Measurements from ENCODE around the gene MOCOS. TPM values are rescaled to one million over a fixed set of nuclear protein-coding genes. Genes with fewer than 3 reads are reported as not detected.
A peak's percentile ranks its signal among the peaks of the same experiment; 100 is the strongest.

MOCOS gene
- total RNA-seq, 4 donors from 2014 or later: 2.2 to 11.4 (median 5.1) TPM

GRCh38 chr18:36152781-36153180 lies 34.5 kb upstream of the MOCOS start:
- DNase-seq (ENCODE audit: low spot score) (no peak), ATAC-seq (ENCODE audit: low FRiP score) (no peak)
- TF ChIP-seq, protein P1, sequence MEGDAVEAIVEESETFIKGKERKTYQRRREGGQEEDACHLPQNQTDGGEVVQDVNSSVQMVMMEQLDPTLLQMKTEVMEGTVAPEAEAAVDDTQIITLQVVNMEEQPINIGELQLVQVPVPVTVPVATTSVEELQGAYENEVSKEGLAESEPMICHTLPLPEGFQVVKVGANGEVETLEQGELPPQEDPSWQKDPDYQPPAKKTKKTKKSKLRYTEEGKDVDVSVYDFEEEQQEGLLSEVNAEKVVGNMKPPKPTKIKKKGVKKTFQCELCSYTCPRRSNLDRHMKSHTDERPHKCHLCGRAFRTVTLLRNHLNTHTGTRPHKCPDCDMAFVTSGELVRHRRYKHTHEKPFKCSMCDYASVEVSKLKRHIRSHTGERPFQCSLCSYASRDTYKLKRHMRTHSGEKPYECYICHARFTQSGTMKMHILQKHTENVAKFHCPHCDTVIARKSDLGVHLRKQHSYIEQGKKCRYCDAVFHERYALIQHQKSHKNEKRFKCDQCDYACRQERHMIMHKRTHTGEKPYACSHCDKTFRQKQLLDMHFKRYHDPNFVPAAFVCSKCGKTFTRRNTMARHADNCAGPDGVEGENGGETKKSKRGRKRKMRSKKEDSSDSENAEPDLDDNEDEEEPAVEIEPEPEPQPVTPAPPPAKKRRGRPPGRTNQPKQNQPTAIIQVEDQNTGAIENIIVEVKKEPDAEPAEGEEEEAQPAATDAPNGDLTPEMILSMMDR (IDR thresholded peaks at IDR 0.05): no peak

- TF ChIP-seq, protein P1 (IDR thresholded peaks at IDR 0.05): no peak
- peak; percentile 44 for ATAC-seq (ENCODE audit: low FRiP score)
- DNase-seq (ENCODE audit: low spot score): no peak
These were observed 34.1 kb upstream of the MOCOS start for GRCh38 chr18:36153203-36153602.

GRCh38 chr18:36153771-36154170 lies 33.5 kb upstream of the MOCOS start:
- ATAC-seq (ENCODE audit: low FRiP score): no peak
- TF ChIP-seq, protein P1 (IDR thresholded peaks at IDR 0.05): no peak
- no peak for DNase-seq (ENCODE audit: low spot score)

- no peak for DNase-seq (ENCODE audit: low spot score)
- TF ChIP-seq, protein P1 (IDR thresholded peaks at IDR 0.05): no peak
- ATAC-seq (ENCODE audit: low FRiP score): no peak
These were observed 31.2 kb upstream of the MOCOS start for GRCh38 chr18:36155851-36156757.

GRCh38 chr18:36157441-36157840 lies 29.9 kb upstream of the MOCOS start:
- TF ChIP-seq, protein P1 (IDR thresholded peaks at IDR 0.05): no peak
- no peak for DNase-seq (ENCODE audit: low spot score)

DNA sequence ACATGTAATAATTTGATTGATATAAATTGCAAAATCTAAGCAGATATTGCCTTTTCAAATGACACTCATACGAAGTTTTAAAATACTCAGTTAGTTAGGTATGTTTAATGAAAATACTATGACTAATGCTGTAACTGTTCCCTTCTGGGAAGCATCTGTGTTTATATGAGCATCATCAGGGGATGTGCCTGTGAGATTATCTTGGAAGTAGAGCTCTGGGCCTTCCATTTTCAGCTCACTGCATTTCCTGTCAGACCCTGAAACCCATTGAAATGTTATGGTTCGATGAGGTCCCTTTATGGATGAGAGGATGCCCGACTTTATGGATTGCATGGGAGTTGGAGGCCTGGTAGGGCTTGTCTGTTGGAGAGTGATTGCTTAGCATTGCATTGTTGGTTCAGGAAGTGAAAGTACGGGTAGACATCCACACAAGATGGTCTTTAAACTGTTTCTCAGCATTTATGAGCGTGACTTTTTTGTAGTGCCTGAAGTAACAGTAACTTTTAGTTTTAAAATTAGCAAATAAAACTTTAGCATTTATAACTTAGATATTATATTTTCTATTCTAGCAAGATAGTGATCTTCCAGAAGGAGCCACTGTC lies 28.9 kb upstream of the MOCOS start:
- no peak for ATAC-seq (ENCODE audit: low FRiP score)
- TF ChIP-seq, protein P1 (IDR thresholded peaks at IDR 0.05): no peak
- no peak for DNase-seq (ENCODE audit: low spot score)

More at GRCh38 chr18:36157441-36157840, 29.9 kb upstream of the MOCOS start:
- ATAC-seq (ENCODE audit: low FRiP score): no peak

All from omental fat pad (tissue), 4 donors.